Fibroblast of lung (primary cell): ENCODE results near the gene KIZ.

Source experiments
- CTCF ChIP-seq, 2 donors: IDR thresholded peaks in 1 of 2; conservative IDR thresholded peaks in 1 of 2; 1 replicate in 1 of 2; 2 replicates in 1 of 2; pipeline ENCODE4 v1.5.1; 2011 to 2012; ENCODE audit warnings: low read length in 2 of 2, control low read depth in 1 of 2, inconsistent platforms in 1 of 2, low read depth in 1 of 2, mild to moderate bottlenecking in 1 of 2
- EZH2 ChIP-seq: IDR thresholded peaks from 2 replicates; pipeline ENCODE4 v1.5.1; 2012; ENCODE audit warnings: low read length, control low read depth, mild to moderate bottlenecking; ENCODE audit errors: missing control alignments

- no peak for TF ChIP-seq EZH2
- no peak for TF ChIP-seq CTCF (conservative IDR thresholded peaks at IDR 0.05 in 1 of 2, IDR thresholded peaks at IDR 0.05 in 1 of 2; ENCODE audit: low read depth in 1 of 2, low read length in 2 of 2)
Measured at GRCh38 chr20:21237956-21238799, 112.3 kb downstream of the KIZ start.
